MCF 10A (cell line): ENCODE measurements around the gene GPR153. TPM values are rescaled to one million over a fixed set of nuclear protein-coding genes. Genes with fewer than 3 reads are reported as not detected.
A peak's percentile ranks its signal among the peaks of the same experiment; 100 is the strongest.

Experiments used
- BruUV-seq: library from RNA; stranded (reverse); fragments of 400-500 nt; replicated peaks from 2 replicates; lab custom pipeline; 2021; lab: Mats Ljungman, UMichigan
- CTCF ChIA-PET: fragments of 300-600 bp; sonication (Branson Sonifier 250); formaldehyde crosslinking; extraction: SDS; loops from one replicate; lab custom pipeline; 2021; ENCODE audit warnings: antibody characterized with exemption, inconsistent platforms; lab: Yijun Ruan, JAX
- POLR2A ChIA-PET: fragments of 300-600, 350-650 bp; sonication (Branson Sonifier 250); formaldehyde crosslinking; extraction: SDS; loops from one replicate; lab custom pipeline; 2020; ENCODE audit warnings: antibody characterized with exemption, inconsistent platforms; lab: Yijun Ruan, JAX
- DNase-seq: peaks from one replicate; pipeline ENCODE4 v3.0.0-alpha.2; 2018; ENCODE audit not compliant: unreplicated experiment
- H3K27ac Mint-ChIP-seq: one replicate; pipeline ENCODE4 v1.8.0; 2022; ENCODE audit warnings: mild to moderate bottlenecking, low read depth, mixed read lengths; ENCODE audit not compliant: unreplicated experiment
- H3K27me3 Mint-ChIP-seq: one replicate; pipeline ENCODE4 v1.8.0; 2022; ENCODE audit warnings: mixed read lengths; ENCODE audit not compliant: insufficient read depth, unreplicated experiment
- H3K36me3 Mint-ChIP-seq: one replicate; pipeline ENCODE4 v1.8.0; 2022; ENCODE audit warnings: mild to moderate bottlenecking, moderate library complexity, mixed read lengths; ENCODE audit not compliant: insufficient read depth, unreplicated experiment
- H3K4me1 Mint-ChIP-seq: one replicate; pipeline ENCODE4 v1.8.0; 2022; ENCODE audit warnings: mixed read lengths; ENCODE audit not compliant: insufficient read depth, unreplicated experiment
- H3K4me3 Mint-ChIP-seq: one replicate; pipeline ENCODE4 v1.8.0; 2022; ENCODE audit warnings: mild to moderate bottlenecking, moderate library complexity, mixed read lengths; ENCODE audit not compliant: unreplicated experiment
- H3K9me3 Mint-ChIP-seq: one replicate; pipeline ENCODE4 v1.8.0; 2022; ENCODE audit warnings: mixed read lengths; ENCODE audit not compliant: unreplicated experiment
- CTCF ChIP-seq: fragments of 200-600 bp; IDR thresholded peaks from one replicate; pipeline ENCODE4 v1.8.0; 2022; ENCODE audit warnings: antibody characterized with exemption, mild to moderate bottlenecking; ENCODE audit not compliant: unreplicated experiment
- intact Hi-C: fragments of 100-400 bp; cut with micrococcal nuclease; formaldehyde crosslinking; loops from 2 replicates; pipeline ENCODE4 v1.14.1; 2022
- total RNA-seq: library from RNA; stranded (reverse); gene quantifications from 2 replicates; pipeline ENCODE4 v1.2.3, GENCODE V29; 2022

The GPR153 gene
- total RNA-seq, 1 experiment from 2014 or later, result 5.0 TPM

- H3K4me1 Mint-ChIP-seq, result peaks cover 18% of the 10 kb centered on the region
- POLR2A ChIA-PET, result interaction anchor here (0.6 kb wide), 1 partner anchor 34 kb away, joined by 3 read pairs; the partner anchor contains the start of gene ICMT
- TF ChIP-seq CTCF, result no peak
- no peaks in the 10 kb centered on the region for H3K9me3 Mint-ChIP-seq
- H3K4me3 Mint-ChIP-seq, result no peak overlapping the region
- no peak overlapping the region for H3K27ac Mint-ChIP-seq
- no peaks in the 10 kb centered on the region for H3K27me3 Mint-ChIP-seq
- CTCF ChIA-PET, result interaction anchor here (1.0 to 1.9 kb wide), 3 partner anchors 33 to 45 kb away, joined by 3 to 11 read pairs (median 4); no protein-coding TSS in a partner anchor
- intact Hi-C loops, result loop anchor here (10.0 kb wide), 1 partner anchor 147 kb away; no protein-coding TSS in a partner anchor
- H3K36me3 Mint-ChIP-seq, result peaks cover 13% of the 10 kb centered on the region
- no peak for DNase-seq
- BruUV-seq, result no TSS peak
Measured at GRCh38 chr1:6202256-6202655, 58.6 kb downstream of the GPR153 start.

GRCh38 chr1:6200188-6200809 is 60.6 kb downstream of the GPR153 start:
- POLR2A ChIA-PET, result interaction anchor here (0.8 to 3.2 kb wide), 5 partner anchors 20 to 186 kb away, joined by 3 to 42 read pairs (median 4); partner anchors contain the start of gene ICMT
- no peak for TF ChIP-seq CTCF
- CTCF ChIA-PET, result interaction anchor here (0.6 to 0.7 kb wide), 3 partner anchors 44 to 182 kb away, joined by 3 read pairs; no protein-coding TSS in a partner anchor

GRCh38 chr1:6199298-6200187 is 61.4 kb downstream of the GPR153 start, which contains the start of gene RPL22:
RPL22 (minus strand) TSS chr1:6199595; CDS start chr1:6199573, 22 bp downstream.
- no peaks in the 10 kb centered on the region for H3K9me3 Mint-ChIP-seq
- no peaks in the 10 kb centered on the region for H3K27me3 Mint-ChIP-seq
- peak; percentile 100 for DNase-seq
- TSS peak; percentile 61 for BruUV-seq
- CTCF ChIA-PET, result interaction anchor here (0.6 to 1.6 kb wide), 6 partner anchors 13 to 181 kb away, joined by 3 to 7 read pairs (median 3); no protein-coding TSS in a partner anchor
- peak within 1 kb of the TSS; percentile 87 for H3K4me3 Mint-ChIP-seq
- peak within 1 kb of the TSS; percentile 97 for H3K27ac Mint-ChIP-seq
- peaks cover 40% of the 10 kb centered on the region for H3K36me3 Mint-ChIP-seq
- TF ChIP-seq CTCF, result no peak
- POLR2A ChIA-PET, result interaction anchor here (0.8 to 3.2 kb wide), 9 partner anchors 14 to 187 kb away, joined by 3 to 42 read pairs (median 4); partner anchors contain the start of gene ICMT
- H3K4me1 Mint-ChIP-seq, result peaks cover 25% of the 10 kb centered on the region
- intact Hi-C loops, result loop anchor here (10.0 kb wide), 1 partner anchor 145 kb away; no protein-coding TSS in a partner anchor

More at GRCh38 chr1:6200188-6200809, 60.6 kb downstream of the GPR153 start:
- H3K9me3 Mint-ChIP-seq, result no peaks in the 10 kb centered on the region
- H3K27ac Mint-ChIP-seq, result peak overlapping the region; percentile 97
- BruUV-seq, result no TSS peak
- peaks cover 25% of the 10 kb centered on the region for H3K4me1 Mint-ChIP-seq
- DNase-seq, result no peak
- intact Hi-C loops, result loop anchor here (10.0 kb wide), 1 partner anchor 145 kb away; no protein-coding TSS in a partner anchor
- H3K36me3 Mint-ChIP-seq, result peaks cover 33% of the 10 kb centered on the region
- H3K4me3 Mint-ChIP-seq, result peak overlapping the region; percentile 87
- no peaks in the 10 kb centered on the region for H3K27me3 Mint-ChIP-seq
